GM18517 (cell line): ENCODE measurements around the gene EREG.

Experiments used
- ATAC-seq: cut with Tn5 transposase; IDR thresholded peaks from one replicate; pipeline ENCODE4 v1.9.1; 2021; ENCODE audit warnings: mild to moderate bottlenecking, moderate library complexity; ENCODE audit not compliant: unreplicated experiment

The EREG gene

DNA sequence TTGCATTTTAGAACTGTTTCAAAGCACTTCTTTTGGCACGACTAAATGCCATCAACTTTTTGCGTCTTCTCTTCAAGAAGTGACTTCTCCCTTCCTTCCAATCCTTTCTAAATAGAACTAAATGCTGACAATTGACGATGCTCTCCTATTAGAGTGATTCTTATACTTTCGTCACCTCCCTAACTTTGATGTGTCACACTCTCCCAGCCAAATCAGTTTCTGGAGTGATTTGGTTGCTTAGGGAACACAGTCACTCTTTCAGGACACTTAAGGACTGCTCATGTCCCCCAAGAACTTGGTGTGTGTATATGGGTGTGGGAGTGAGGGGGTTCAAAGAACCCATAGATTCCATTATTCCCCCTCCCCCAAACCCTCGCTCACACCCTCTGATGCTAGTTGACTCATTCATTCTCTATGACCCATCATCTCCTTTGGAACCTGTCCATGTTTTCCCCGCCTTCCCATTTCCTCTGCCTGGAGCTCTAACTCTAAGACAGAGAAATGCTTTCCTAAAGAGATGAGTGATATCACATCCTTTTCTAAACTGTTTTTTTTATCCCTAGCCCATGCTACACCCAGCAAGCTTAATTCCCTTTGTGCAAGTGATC lies 53.2 kb downstream of the EREG start:
- ATAC-seq: no peak

GRCh38 chr4:74420863-74421262 lies 55.9 kb downstream of the EREG start:
- ATAC-seq: no peak

DNA sequence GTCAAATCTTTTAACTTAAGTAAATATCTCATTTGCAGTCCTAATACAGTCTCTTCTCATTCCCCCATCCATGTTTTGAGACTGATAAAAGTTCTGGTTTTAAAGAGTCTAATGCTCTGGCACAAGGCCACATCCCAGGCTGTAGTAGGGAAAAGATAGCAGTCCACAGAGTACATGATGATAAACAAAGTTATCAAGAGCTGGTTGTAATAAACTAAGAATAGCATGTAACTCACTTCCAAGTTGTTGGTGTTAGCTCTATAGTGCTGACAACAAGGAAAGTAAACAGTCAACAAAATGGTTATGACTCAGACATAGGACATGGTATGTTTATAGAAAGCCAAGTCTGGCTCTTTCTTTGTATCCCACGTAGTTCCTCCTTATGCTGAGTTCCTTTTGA lies 58.2 kb downstream of the EREG start:
- ATAC-seq: no peak

DNA sequence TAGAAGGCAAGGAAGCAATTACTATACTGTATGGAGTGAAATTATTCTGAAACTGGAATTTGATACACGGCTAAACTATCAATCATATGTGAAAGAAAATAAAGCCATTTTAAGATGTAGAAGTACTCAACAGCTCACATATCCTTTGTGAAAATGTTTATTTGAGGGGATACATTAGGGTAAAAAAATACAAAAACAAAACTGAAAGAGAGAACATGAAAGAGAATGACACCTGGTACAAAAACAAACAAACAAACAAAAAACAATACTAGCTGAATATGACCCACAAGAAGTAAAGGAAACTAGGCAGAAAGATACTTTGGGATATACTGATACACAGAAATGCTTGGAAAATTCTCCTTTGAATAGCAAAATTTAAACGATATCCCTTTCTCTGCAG lies 59.2 kb downstream of the EREG start:
- no peak for ATAC-seq

GRCh38 chr4:74426101-74426500 lies 61.2 kb downstream of the EREG start:
- no peak for ATAC-seq

DNA sequence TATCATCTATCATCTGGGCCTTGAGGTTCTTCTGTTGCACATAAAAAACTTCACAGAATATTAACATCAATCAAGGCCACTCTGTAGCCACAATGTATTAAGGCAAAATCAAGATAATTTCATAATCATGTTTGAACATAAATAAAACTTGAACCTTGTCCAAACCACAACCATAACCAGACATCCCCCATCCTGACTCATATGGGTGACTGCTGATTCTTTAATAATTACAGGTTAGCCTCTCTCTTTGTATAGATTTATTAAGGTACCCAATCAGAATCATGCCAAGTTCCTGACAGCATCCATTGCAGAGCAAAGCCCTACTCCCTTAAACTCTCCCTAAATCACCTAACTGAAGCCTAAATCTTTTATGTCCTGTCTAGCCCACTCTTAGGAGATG lies 63.3 kb downstream of the EREG start:
- no peak for ATAC-seq

DNA sequence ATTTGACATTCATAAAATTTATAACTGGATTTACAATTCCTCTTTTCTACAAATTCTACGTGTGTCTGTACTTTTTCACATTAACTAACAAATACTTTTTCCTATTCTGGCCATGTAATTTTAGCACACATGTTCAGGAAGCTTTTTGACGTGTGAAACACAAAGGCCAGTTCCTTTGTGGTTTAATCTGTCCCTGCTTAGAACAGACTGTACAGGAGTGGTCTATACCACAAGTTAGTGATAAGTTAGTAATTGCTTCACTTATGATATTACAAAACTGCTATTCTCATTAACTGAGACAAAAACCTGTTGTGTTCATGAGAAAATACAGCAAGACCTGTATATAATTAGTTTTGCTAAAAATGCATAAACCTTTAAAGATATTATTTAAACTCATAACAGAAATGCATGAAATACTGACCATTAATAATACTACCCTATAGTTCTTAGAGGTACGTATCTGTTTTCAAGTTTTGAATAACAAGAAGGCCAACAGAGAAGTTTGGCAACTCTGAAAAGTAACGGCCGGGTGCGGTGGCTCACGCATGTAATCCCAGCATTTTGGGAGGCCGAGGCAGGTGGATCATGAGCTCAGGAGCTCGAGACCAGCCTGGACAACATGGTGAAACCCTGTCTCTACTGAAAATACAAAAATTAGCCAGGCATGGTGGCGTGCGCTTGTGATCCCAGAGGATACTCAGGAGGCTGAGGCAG lies 66.3 kb downstream of the EREG start:
- no peak for ATAC-seq

DNA sequence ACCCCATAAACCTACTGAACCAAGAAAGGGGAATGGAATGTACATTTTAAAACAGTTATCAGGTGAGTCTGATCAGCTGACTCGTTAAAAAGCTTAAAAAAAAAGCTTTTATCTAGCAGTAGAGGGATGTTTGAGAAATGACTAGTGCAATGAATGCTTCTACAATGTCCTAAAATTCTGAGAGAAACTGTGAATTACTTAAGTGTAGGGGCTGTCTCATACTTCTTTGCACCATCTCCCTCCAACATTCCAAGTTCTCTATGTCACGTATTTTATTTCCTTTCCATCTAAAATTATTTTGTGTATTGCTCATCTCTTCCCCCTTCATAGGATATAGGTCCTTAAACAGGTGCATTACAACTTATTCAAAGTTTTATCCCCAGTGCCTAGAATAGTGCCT lies 68.1 kb downstream of the EREG start:
- ATAC-seq: no peak

DNA sequence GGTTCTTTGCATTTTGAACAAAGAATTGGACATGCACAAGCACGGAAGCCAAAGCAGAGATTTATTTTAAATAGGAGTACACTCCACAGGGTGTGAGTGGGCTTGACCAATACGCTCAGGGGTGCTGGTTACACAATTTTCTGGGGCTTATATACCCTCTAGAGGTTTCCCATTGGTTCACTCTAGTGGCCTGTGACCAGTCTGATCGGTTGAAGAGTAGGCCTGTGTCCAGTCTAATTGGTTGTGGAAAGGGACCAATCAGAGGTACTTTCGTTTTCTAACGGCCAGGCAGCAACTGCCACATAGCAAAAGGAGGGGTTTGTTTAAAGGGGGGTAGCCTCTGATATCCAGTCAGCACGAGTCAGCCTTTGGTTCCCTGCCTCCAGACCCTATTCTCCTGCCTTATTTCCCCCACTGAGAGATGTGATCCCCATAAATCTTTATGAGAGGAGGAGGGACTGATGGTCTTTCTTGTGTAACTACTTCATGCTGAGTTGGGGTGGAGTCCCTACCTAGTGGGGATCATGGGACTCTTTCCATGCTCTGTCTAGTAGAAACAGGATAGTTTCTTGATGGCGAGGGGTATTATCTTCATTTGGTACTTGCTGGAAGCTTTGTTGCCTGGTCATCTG lies 68.7 kb downstream of the EREG start:
- ATAC-seq: no peak

GRCh38 chr4:74435296-74435695 lies 70.4 kb downstream of the EREG start:
- no peak for ATAC-seq

- no peak for ATAC-seq
Observed at GRCh38 chr4:74437866-74438265, 72.9 kb downstream of the EREG start.
